HG03039 (cell line): Measurements from ENCODE around the gene OSBPL2.

ENCODE experiments used
- ATAC-seq: cut with Tn5 transposase; IDR thresholded peaks from one replicate; pipeline ENCODE4 v1.9.1; 2021; ENCODE audit warnings: mild to moderate bottlenecking, moderate library complexity; ENCODE audit not compliant: unreplicated experiment

Gene OSBPL2

DNA sequence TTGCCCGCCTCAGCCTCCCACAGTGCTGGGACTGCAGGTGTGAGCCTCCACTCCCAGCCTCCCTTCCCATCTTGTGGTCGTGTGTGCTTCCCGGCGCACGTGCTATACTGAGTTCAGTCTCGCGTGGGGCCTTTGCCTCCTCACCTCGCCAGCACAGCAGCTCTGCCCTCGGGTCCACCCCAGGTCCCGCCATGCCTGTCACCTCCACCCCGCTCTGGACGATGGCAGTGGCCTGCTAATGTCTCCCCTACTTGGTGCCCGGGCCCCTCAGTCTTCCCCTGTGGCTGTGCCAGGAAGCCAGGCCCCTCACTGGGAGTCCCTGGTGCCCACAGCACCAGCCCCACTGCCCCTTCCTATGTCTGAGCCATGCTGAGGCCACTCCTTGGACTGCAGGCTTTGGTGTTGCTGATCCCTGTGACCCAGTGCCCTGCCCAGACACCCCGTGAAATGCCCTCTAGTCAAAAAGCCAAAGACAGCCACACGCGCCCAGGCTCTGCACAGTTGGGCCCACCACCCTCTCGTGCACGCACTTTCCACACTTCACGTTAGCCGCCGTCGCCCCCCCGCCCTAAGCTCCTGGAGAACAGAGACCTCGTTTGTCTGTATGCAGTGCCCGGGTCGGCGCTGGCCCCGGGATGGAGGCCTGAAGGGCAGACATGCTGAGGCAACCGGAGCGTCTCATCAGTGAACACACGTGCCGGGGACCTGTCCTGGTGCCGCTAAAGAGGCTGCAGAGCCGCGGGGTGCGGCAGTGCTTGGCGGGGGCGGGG lies 32.5 kb upstream of the OSBPL2 start:
- no peak for ATAC-seq

DNA sequence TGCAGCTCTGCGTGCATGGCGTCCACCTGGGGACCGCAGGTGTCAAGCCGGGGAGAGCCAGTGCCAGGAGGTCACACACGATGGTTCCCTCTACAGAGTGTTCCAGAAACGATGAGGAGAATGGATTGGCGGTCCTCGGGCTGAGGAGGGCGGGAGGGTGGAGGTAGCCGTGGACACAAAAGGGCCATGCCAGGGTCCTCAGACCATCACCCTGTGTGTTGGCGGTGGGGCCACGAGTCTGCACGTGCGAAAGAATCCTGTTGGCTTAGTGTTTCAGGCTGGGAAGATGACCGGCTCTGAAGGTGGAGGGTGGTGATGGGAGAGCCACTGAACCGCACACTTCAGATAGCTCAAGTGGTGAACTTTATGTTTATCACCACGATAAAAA lies 31.9 kb upstream of the OSBPL2 start:
- no peak for ATAC-seq

DNA sequence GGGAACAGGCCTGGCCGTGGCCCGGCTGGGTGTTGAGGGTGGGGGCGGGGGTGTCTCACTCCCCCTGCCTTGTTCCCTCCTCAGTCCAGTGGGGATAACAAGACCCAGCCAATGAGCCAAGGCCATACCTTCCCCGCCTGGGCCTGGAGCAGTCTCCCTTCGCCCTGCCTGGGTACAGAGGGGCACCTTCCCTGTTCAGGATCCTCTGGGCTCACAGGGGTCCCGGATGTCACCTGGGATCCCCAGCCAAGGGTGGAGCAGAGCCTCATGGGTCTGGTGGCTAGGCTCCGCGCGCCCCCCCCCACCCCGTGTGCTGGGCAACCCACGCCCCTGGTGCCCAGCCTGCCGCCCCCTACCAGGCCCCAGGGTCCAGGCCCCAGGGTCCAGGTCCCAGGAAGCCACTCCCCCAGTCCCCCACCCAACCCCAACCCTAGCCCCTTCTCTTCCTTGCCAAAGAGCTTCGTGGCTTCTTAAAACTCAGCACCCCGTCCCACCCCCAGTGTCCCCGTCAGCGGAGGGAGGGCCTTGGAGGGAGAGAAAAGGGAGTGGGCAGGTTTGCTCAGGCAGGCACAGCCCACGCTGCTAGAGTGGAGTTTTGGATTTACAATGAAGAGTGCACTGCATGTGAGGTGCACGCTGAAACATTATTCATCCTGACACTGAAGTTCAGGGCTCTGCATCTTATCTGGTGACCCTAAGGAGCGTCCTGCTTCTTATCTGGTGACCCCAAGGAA lies 30.1 kb upstream of the OSBPL2 start:
- no peak for ATAC-seq

DNA sequence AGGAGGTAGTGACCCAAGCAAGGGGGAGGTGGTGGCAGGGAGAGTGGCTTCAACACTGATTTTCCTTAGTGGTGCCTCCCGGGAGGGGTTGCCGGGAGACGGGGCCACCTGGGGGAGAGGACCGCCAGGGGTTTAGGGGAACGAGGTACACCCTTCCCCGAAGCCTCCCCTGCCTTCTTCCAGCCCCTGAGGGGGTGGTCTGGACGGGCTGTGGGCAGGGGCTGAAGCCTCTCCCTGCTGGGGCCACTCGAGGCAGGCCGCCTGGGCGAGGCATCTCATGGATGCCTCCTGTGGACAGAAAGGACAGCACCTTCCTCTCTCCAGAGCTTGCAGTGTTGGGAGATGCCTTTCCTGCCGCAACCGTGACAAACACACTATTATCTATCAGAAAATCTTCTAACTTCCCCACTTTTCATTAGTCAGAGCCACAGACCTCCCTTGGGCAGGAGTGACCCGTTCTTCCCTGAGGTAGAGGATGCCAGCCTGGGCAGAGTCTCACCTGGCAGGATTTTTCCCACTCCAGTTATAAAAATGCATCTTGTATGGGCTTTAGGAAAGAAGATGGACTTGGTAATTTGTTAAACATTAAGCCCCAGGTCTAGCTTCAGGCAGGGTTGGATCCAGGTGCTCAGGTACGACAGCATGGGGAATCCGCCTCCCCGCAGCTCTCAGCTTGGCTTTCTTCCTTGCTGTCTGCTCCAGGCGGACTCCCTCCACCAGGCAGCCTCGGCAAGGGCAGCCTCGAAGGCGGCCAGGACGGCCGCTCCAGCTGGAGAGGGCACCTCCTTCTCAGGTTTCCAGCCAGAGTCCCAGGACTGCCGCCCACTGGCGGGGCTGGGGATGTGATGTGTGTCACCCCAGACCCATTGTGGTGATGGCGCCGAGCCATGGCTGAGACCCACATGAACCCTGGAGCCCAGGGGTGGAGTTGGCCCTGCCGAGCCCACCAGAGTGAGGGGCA lies 29.2 kb upstream of the OSBPL2 start:
- no peak for ATAC-seq

DNA sequence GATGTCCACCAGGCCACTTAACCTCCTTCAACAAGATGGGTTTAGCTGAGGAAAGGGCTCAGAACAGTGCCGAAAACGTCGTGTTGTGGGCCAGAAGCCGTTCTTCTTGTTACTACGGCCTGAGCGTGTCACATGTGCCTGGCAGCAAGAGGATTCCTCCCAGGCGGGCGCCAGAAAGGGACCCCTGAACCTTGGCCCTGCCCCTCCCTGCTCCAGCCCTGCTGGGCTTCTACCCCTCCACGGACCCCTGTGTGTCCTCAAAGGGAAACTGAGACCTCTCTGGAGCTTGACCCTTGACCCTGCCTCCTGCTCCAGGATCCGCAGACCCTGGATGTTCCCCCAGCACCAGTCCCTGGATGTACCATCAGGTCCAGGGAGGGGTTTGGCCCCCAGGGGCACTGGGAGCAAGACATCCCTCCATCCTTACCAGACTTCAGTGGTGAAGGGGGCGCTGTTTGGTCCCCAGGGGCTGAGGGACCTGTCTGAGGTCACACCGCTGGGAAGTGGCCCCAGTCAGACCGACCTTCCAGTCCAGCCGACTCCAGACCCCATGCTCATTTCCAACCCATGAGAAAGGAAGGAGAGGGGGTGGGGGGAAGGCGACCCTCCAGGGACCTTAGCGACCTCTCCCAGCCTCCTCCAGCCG lies 28.3 kb upstream of the OSBPL2 start:
- ATAC-seq, result no peak

DNA sequence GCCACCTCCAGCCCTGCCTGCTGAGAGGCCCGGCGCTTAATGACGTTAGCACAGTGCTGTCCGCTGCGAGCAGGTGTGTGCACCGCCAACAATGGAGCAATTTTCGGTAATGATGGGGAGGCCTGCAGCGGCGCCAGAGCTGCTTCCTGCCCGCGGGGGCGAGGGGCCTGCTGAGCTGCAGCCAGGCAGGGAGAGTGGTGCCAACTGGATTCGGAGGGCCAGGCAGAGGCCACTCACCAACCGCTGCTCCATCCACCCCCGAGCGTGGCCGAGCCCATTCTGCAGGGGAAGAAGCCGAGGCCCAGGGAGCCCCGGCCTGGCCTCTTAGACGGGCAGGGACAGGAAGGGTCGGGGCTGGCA lies 27.8 kb upstream of the OSBPL2 start:
- no peak for ATAC-seq

DNA sequence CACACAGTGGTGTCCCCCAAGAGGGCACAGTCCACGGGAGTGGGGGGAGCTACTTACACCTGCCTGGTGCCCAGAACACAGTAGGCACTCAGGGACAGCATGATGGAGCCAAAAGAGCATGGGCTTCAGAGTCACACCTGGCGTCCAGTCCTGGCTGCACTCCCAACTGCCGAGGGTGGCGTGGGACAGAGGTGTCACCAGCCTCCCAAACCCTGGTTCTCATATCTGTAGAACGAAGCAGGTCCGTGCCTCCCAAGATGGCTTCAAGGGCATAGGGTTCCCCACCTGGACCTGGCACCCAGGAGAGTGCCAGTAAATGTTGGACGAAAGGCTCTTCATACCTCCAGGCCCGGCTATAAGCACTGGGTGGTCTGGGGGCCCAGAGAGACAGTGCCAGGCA lies 27.1 kb upstream of the OSBPL2 start:
- ATAC-seq, result no peak

DNA sequence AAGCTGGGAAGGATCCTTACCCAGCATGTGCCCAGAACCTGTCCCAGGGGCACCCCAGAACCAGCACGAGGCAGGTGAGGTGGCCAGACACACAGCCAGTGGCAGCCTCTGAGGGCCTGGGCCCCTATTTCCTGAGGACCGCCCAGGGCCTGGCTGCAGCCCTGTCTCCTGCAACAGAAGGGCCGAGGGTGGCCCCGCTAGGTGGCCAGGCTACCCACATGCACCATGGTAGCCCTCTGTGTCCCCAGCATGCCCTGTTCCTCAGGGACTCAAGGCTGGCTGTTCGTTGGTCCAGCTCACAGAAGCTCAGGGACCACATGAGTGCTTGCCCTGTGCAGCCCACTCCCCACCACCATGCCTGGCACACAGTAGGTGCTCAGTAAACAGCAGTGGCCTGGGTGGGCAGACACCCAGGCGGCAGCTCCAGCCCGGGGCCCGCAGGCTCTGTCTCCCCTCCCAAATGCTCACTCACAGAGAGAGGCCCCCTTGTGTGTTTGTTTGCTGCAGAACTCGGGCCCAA lies 26.5 kb upstream of the OSBPL2 start:
- ATAC-seq, result no peak

DNA sequence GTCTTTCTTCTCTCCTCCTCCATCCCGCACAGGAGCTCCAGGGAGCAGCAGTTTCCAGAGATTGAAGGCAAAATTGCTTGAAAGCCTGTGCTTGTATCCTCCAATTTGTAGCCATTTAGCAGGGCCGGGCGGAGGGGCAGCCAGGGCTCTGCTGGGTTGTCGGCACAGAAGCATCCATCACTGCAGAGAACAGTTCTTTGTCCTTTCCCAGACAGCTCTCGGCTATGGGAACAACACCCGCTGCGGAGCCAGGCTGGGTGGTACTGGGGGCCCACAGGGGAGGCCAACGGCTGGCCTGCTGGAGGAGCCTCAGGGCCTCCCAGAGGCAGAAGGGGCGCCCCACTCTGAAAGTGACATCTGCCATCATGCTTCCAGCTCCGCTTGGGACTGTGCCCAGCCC lies 26.0 kb upstream of the OSBPL2 start:
- ATAC-seq, result no peak

DNA sequence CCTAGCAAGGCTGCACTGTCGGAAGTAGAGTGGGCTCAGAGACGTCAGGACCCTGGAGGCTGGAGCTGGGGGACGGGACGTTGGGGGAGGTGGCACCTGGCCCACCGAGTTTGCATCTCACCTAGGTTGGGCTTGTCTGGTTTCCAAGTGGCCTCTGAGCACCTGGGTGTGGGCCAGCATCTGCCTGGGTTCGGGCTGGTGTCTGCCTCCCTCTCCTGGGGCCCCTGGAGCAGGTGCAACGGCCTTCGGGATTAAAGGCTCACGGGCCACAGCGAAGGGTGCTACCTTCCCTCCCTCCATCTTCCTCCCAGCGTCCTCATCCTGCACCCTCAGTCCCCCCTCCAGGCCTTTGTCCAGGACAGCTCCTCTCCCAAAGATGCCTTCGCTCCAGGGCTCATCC lies 24.3 kb upstream of the OSBPL2 start:
- no peak for ATAC-seq

DNA sequence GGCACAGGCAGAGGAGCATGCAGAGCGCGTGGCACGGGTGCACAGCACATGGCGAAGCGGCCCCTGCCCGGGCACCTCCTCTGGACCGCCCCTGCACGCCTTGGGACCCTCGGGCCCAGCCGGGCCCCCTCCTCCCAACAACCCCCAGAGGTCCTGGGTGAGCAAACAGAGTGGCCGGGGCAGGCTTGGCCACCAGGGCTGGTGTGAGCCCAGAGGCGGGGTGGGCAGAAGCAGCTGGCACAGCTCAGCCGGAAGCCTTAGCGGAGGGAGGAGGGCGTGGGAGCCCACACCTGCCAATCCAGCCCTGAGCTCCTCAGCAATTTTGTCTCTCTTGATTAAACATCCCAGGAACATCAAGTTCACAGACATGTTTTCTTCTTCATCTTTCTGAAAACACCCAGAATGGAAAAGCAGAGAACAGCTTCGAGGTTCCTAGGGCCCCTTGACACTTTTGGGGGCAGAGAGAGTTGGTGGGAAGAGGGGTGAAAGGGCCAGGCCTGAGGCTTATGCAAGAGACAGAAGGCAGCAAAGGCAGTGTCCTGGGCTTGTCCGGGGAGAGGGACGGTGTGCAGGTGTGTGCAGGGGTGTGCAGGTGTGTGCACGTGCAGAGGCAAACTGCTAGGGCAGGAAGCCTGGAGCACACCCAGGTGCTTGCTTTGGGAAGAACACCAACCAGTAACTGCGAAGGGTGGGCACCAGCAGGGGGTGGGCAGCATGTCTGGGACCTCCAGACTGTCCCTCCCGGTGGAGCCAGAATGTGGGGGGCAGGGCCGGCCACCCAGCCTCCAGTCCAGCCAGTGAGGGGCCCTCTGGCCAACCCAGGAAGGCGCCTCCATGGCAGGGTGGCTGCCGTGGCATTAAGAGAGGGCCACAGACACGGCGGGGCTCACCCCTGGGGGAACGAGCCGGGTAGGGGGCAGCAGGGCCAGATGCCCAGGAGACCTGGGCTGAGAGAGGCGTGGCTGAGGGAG lies 23.0 kb upstream of the OSBPL2 start:
- ATAC-seq, result no peak

DNA sequence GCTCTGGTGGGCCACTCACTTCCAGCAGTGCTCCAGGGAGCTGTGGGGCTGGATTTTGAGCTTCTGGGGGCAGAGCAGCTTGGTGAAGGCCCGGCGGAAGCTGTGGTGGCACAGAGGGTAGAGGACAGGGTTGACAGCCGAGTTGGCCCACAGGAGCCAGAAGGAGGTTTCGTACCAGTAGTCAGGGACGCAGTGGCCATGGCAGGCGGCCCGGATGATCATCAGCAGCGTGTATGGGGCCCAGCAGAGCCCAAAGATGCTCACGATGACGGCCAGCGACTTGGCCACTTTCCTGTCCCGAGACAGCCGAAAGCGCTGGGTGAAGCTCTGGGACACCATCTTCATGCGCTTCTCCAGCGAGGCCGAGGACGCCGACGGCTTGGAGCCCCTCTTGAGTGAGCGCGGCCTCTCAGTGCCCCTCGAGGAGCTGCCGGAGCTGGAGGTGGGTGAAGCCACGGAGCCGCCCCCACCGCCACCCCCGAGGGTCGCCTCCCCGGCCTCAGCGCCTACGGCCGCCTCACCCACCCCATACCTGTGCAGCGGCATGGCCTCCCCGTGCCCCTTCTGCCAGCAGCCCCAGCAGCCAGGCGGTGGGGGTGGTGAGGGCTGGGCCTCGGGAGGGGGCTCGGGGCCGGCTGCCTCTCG lies 22.2 kb upstream of the OSBPL2 start:
- ATAC-seq, result no peak

DNA sequence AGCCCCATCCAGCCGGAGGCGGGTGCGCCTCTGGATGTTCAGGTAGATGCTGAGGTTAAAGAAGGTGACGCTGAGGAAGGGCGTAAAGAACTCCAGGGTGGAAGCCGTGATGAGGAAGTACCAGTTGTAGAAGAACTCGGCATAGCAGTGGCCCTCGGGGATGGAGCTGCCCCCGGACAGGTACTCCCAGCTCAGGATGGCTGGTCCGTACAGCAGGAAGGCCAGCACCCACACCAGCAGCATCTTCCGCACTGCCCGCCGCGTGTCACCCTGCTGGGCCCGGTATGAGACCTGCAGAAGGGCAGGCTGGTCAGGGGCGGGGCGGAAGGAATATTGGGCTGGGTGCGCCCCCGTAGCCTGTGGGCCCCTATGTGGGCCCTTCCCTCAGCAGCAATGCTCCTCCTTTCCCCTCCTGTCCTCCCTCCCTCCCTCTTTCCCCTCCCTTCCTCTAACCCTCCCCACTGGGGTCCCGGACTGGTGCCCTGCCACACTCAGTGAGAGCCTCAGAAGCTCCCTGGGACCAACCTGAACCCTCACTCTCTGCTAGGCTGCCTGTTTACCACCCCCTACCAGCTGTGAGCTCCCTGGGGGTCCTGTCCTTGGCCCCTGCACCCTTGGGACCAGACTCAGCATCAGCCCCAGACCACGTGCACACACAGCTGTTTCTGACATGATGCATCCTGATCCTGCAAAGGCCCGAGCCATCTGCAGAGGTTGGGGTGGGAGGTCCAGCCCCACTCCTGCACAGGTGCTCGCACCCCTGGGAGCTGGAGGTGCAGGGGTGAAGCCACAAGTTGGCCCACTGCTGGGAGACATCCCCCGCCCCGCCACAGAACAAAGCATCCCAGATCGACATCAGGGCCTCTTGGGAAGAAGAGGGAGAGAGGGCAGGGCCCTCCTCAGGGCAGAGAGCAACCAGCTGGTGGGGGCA lies 21.4 kb upstream of the OSBPL2 start:
- ATAC-seq, result no peak

DNA sequence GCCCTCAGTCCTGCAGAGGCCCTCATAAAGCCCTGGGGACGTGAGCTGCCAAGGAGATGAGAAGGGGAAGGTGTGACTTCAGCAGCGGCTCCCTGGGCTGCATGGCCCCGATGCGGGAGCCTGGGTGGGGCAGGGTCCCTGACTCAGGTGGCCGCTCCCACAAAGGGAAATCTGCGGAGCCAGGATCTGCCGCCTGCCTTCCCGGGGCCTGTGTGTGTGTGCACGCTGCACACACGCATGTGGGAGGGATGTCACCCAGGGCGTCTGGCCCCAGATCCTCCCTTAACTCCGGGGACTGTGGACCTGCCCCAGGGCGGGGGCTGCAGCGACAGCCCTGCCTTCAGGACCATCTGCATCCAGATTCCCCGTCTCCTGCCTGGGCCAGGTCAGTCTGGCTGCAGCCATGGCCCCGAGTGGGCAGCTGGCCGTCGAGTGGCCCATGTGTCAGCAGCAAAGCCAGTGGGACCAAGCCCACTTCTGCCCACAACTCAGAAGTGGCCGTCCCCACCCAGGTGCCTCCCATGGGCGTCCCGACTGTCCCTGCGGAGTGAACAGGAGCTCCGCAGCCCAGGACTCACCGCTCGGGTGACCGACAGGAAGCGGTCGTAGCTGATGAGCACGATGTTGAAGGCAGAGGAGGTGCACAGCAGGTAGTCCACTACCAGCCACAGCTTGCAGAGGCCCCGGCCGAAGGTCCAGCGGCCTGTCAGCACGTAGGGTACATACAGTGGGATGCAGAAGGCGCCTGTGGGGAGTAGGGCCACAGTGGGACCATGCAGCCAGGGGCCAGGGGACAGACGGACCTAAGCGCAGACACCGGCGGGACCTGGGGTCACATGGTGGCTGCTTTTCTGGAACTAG lies 20.2 kb upstream of the OSBPL2 start:
- no peak for ATAC-seq

DNA sequence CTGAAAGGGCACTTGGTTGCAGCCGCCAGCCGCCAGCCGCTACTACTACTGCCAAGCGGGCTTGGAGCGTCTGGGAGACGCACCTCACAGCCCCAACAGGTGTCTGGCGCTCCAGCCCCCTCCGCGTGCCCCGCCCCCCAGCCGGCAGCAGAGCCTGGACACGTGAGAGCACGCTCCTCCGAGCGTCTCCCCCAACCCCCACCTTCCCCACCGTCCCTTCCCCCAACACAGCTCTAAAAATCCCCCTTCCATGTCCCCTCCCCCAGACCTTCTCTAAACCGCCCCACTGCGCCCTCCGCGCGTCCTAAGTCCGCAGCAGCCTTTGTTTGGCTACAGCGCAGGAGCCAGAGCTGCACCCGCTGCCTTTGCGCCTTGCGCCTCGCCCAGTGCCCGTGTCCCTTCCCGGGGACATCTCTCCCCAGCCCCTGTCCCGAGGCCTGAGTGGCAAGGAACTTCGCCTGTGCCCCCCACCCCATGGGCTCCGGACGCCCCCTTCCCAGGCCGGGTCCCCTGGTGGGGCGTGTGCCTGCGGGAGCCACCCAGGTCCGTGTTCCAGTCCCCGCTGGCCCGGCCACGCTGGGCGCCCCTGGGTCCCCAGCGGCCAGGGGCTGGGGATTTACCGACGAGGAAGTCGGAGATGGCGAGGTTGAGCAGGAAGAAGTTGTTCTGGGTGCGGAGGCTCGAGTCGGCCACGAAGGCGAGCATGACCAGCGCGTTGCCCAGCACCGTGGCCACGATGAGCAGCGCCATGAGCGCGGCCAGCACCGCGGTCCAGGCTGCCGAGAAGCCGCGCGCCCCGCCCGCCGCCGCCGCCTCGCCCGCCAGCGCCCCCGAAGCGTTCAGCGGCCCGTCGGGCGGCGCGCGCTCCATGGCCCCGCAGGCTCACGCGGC lies 19.0 kb upstream of the OSBPL2 start:
- no peak for ATAC-seq

DNA sequence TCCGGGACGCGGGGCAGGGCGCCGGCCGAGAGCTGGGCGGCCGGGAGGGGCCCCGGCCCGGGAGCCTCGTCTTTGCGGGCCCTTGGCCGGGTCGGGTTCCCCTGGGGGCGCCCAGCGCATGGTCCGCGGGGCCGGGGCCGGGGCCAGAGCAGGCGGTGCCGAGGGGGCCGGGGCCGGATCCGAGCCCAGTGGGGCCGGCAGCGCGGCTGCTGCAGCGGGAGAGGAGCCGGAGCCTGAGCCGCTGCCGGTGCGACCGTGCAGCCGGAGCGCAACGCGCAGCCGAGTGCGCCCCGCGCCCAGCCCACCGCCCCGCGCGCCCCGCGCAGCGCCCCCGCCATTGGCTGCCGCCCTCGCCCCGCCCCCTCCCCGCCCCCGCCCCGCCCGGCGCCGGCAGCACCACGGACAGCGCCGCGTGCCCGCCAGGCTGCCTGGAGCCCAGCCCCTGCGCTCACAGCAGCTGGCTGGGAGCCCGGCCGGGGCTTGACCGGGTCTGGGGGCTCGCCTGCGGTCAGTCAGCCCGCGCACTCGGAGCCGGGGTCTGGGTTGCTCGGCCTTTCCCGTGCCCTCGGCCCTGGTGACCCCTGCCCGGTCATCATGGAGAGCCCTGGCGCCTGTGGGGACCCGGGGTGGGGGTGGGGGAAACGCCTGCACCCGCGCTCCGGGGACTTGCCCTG lies 18.2 kb upstream of the OSBPL2 start, which contains the start of gene HRH3:
Gene HRH3 (minus strand): TSS at position 287 of the 674 bp plus-strand sequence. CDS start 308 bp downstream, outside the sequence.
- no peak for ATAC-seq
